Right ventricle myocardium superior (tissue), 1 donor: Measurements from ENCODE around the gene HSPH1. TPM values are rescaled to one million over a fixed set of nuclear protein-coding genes. Genes with fewer than 3 reads are reported as not detected.

ENCODE experiments used
- ATAC-seq: fragments of 200-7000 bp; cut with Tn5 transposase; one replicate; pipeline ENCODE4 v1.9.1; 2020; ENCODE audit warnings: mild to moderate bottlenecking; ENCODE audit not compliant: poor library complexity
- DNase-seq: peaks from one replicate; pipeline ENCODE4 v3.0.0-alpha.2; 2020
- intact Hi-C: fragments of 100-400 bp; cut with DNase I; formaldehyde crosslinking; loops from one replicate; pipeline ENCODE4 v1.11.2; 2022
- total RNA-seq: library from RNA; stranded (reverse); fragmentation: NEBNext Ultra II Directional; extraction: Animal tissue kit (Norgen Biotek cat#: 25700); gene quantifications from one replicate; pipeline ENCODE4 v1.2.1, GENCODE V29; 2021
- donor health status: DM: no; HTN: yes; CAD: no; lungs with severe emphysema.

The HSPH1 gene
- total RNA-seq, 1 donor from 2014 or later: 76.1 TPM

- ATAC-seq (no peak), DNase-seq (no peak)
- intact Hi-C loops: no loop called here
These were observed 12.1 kb downstream of the HSPH1 start for GRCh38 chr13:31149604-31150003.

DNA sequence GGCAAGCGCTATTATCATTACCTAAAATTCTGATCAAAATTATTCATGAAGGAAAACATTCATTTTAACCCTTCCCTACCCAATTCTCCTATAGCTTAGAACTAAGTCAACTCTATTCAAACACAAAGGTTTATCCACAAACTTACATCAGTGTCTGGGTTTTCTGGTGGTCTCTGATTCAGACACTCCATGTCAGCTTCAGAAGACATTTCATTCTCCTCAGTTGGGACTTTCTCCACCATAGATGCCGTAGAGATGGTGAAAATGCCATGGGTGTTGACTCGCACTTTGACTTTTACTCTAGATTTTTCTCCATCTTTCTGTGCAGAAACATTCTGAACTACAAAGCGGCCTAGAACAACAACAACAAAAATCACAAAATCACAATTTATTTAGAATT, 16.3 kb downstream of the HSPH1 start:
- DNase-seq: no peak
- no peak for ATAC-seq
- intact Hi-C loops: no loop called here

DNA sequence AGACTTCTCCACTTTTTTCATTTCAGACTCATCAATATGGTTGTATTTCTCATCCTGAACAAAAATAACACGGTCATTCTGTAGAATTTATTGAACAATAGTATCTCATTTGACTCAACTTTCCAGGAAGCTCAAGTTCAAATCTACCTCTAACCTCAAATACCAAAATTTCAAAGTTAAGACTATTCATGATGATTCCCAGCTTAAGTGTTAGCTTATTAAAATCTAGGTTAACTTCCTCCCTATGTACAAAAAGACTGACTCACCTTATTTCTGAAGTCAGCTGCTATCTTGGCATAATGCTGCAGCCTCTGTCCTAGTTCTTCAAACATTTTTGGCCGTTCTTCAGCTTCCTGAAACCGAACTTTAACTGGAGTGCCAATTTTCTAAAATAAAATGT, 23.2 kb downstream of the HSPH1 start:
- DNase-seq: no peak
- intact Hi-C loops: no loop called here
- no peak for ATAC-seq

GRCh38 chr13:31136724-31137123, 25.0 kb downstream of the HSPH1 start:
- intact Hi-C loops: no loop called here
- DNase-seq (no peak), ATAC-seq (no peak)

- intact Hi-C loops: no loop called here
- no peak for ATAC-seq
- no peak for DNase-seq
These were observed 27.5 kb downstream of the HSPH1 start for GRCh38 chr13:31134039-31134711.

DNA sequence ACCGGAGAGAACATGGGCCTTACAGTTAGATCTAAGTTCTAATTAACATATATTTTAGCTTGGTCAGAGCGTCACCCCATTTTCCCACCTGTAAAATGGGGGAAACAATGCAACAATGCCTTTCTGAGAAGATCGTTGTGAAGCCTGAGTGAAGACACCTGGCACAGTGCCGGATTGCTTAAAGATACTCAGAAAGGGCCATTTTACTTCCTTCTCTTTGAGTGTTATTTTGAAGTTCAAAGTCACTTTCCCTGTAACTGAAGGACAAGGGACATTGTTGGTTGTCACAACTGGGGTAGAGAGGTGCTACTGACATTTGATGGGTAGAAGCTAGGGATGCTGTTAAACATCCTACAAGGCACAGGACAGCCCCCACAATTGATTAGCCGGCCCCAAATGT, 28.1 kb downstream of the HSPH1 start:
- intact Hi-C loops: no loop called here
- ATAC-seq (no peak), DNase-seq (no peak)

DNA sequence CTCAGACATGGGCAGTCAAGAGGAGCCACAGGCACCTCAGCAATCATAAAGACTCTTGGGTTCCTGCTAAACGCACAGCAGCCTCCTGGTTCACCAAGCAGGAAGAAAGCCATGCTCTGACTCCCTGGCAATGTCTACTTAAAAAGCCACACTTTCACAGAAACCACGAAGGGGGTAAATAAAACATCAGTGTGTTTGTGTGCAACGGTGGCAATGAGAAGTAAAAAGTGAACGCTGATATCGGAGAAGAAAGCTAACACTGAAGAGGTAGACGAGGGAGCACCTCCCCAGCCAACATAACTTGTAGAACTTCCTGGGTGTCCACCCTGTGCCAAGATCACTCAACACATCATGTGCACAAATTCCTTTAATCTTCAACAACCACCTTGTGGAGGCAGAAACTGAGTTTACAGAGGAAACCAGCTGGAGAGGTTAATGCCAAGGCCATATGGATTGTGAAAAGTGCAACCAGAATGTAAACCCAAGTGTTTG, 30.2 kb downstream of the HSPH1 start:
- ATAC-seq (no peak), DNase-seq (no peak)
- intact Hi-C loops: no loop called here

- ATAC-seq (no peak), DNase-seq (no peak)
- intact Hi-C loops: no loop called here
These were observed 32.3 kb downstream of the HSPH1 start for GRCh38 chr13:31129419-31129818.

- DNase-seq (no peak), ATAC-seq (no peak)
- intact Hi-C loops: no loop called here
These were observed 37.5 kb downstream of the HSPH1 start for GRCh38 chr13:31124204-31124603.

DNA sequence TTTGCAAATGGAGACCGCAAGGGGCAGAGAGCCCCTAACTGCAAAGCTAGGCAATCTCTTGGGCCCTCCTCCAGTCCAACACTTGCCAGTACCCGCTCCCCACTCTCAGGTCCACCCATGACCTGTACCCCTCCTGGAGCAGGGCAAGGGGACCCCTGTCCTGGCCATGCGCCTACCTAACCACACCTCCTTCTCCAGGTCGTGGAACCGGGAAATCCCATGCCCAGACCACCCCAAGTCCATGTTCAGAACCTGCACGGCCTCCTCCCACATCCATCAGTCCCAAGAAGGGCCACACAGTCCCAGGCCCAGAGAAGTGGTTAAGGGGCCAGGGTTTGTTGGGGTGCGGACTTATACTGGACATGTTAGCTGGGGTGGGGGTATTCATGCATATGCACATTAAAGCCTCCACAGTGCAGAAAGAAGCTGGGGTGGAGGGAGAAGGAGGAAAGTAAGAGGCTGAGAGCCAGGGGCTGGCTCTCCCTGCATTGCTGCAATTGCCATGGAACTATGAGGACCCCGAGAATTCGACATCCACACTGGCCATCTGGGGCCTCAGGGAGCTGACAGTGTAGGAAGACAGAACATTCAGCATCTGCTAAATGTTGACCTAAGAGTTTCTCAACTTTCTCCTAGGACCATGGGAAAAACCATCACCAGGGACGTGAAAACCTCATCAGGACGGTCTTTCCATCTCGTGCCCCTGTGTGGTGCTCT, 39.0 kb downstream of the HSPH1 start:
- DNase-seq (no peak), ATAC-seq (no peak)
- intact Hi-C loops: no loop called here

DNA sequence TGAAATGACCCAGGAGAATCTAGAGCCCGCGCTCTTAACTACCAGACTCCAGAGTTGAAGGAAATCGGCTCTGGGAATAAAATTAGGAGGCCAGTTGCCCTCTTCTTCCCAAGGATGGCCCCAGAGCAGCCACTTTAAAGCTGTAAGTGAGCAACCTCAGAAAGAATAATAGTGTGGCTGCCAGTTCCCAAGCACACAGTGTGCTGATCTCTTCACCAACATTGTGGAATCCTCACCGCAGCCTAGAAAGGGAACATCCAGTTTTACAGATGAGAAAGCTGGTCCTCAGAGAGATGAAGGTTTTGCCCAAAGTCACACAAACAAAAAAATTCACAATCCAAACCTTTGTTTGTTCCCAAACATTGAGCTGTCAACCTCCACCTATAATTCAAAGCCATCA, 39.6 kb downstream of the HSPH1 start:
- ATAC-seq (no peak), DNase-seq (no peak)
- intact Hi-C loops: no loop called here

DNA sequence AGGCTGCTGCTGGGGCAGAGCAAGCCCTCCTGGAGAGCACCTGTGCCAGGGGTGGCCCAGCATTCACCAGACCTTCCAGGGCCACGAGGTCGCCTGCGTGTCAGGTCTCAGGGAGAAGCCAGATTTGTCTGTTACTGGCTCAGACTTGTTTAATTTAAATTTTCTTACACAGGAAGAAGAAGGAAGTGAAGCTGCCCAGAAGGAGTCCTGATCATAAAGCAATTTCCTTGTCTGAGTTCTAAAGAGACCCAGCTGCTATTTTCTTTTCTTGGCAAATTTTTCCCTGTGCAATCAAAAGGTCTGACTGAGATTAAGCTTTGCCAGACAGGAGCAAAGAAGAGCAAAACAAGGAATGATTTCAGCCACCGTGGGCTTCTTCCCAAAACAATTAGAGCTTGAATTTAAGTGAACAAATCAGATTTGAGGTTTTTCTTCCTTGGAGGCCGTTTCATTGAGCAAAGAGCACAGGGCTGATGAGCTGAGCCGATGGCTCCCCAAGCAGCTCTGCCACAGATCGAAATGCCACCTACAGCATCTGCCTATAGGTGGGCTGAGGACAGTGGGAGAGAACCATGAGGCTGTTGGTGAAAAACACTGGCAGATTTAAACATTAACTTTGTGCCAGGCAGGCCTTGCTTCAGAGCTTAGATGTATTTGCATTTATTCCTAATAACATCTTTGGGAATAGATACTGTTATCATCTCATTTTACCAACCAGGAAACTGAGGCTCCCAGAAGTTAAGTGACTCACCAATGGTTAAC, 40.1 kb downstream of the HSPH1 start:
- intact Hi-C loops: no loop called here
- no peak for ATAC-seq
- DNase-seq: no peak

- ATAC-seq (no peak), DNase-seq (no peak)
- intact Hi-C loops: no loop called here
These were observed 41.6 kb downstream of the HSPH1 start for GRCh38 chr13:31119966-31120700.

DNA sequence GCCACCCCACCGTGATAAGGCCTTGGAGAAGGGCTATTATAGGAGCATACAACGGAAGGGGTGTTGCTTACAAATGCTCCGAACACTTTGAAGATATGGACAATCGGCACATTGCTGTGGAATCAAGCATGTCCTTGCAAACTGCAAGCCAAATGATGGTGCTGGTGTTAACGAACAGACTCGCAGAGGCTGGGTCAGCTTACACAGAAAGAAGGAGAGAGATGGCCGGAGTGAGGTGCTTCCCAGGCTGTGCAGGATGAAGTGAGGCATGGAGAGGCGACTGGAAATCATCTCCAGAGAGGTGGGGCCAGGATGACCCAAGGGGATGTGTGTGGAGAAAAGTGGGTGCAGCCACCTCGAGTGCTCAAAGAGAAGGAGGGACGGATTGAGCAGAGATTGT, 42.2 kb downstream of the HSPH1 start:
- DNase-seq: no peak
- ATAC-seq: no peak
- intact Hi-C loops: no loop called here

DNA sequence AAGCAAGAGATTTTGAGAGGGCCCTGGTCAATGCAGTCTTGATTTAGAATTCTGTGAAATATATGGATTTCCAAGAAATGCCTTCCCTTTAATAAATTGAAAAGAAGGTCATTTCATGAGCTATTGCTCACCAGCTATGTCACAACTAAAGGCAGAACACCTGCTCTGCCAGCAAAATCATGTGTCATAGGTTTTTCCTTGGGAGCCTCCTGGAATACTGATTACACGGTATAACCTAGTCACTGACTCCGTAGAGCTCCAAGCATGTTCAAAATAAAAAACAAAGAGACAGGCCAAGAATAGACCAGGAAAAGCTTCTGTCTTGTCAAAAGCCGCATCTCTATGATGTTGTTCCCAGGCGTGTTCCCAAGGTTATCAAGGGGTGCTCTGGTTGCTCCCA, 45.5 kb downstream of the HSPH1 start:
- intact Hi-C loops: no loop called here
- DNase-seq: no peak
- ATAC-seq: no peak

DNA sequence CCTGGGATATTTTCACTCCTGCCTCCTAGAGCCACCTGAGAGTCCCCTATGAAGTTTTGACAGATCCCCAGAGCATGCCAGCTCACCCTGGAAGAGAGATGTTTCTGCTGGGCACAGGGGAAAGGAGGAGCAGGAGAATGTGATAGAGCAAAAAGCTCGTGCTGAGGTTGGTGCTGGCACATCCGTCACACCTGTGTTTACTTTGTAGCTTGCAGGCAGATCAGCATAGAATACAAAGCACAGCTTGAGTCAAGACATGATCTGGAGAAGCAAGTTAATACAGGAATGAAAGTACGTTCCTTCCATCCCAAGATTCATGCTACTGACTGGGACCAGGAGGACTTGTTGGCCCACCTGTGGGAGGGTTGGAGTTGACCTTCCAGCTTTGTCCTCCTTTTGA, 46.1 kb downstream of the HSPH1 start:
- no peak for DNase-seq
- intact Hi-C loops: no loop called here
- no peak for ATAC-seq

DNA sequence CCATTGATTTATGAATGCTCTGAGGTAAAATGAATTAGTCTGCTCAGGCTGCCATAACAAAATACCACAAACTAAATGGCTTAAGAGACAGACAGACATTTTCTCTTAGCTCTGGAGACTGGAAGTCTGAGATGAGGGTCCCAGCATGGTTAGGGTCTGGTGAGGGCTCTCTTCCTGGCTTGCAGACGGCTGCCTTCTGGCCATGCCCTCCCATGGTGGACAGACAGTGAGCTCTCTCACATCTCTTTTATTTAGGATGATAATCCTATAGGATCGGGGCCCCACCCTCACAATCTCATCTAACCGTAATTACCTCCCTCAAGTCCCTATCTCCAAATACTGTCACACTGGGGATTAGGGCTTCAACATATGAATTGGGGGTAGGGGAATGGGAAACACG, 47.1 kb downstream of the HSPH1 start:
- DNase-seq: no peak
- ATAC-seq: no peak
- intact Hi-C loops: no loop called here

DNA sequence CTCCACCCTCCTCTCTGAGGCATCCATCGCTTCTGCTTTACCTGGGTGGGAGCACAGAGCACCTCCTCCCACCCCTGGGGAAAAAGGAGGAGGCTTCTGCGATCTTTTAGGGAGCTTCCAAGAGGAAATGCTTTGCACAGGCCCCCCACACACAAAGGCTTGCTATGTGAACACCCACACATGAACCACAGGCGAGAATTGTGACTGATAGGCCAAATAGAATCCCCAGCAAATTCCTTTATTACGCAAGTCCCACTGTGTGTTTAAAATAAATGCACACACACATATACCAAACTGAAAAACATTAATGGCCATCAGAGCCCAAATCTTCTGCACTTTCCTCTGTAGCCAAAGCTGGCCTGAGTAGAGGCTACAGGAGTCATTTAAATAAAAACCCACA, 50.6 kb downstream of the HSPH1 start:
- intact Hi-C loops: no loop called here
- ATAC-seq: no peak

DNA sequence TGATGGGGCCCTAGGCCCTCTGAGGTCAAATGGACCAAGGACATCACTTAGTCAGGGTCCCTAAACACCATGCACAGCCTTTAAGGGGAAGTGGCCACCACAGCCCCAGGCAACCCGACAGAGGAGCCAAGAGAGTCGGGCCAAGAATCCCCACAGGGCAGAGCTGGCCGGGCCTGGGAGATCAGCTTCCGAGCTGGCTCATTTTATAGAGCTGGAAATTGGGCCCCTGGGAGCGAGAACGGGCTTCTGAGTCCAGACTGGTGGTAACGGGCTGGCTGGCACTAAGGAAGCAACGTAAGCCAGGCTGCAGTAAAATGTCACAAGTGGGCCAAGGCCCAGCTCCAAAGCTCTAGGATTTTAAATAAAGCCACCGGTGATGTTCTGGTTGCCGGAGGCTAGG, 51.1 kb downstream of the HSPH1 start:
- DNase-seq (no peak), ATAC-seq (no peak)
- intact Hi-C loops: no loop called here

More for the DNA sequence above, 50.6 kb downstream of the HSPH1 start:
- DNase-seq: no peak
